Endodermal cell (in vitro differentiated cells): ENCODE measurements around the gene UBE2H. TPM values are rescaled to one million over a fixed set of nuclear protein-coding genes. Genes with fewer than 3 reads are reported as not detected.

Experiments
- DNase-seq: peaks from one replicate; pipeline ENCODE4 v3.0.0-alpha.2; 2017
- H3K27ac ChIP-seq: 2 replicates; pipeline ENCODE4 v1.5.1; 2013; ENCODE audit warnings: mild to moderate bottlenecking, low read depth, low read length, moderate library complexity
- H3K27me3 ChIP-seq: 2 replicates; pipeline ENCODE4 v1.6.1; 2013; ENCODE audit warnings: mild to moderate bottlenecking, low read length, moderate library complexity; ENCODE audit not compliant: insufficient read depth, control insufficient read depth, poor library complexity, severe bottlenecking
- H3K36me3 ChIP-seq: 2 replicates; pipeline ENCODE4 v1.7.0; 2013; ENCODE audit warnings: mild to moderate bottlenecking, low read length, moderate library complexity; ENCODE audit not compliant: control insufficient read depth, insufficient read depth
- H3K4me1 ChIP-seq: one replicate; pipeline ENCODE4 v1.7.0; 2013; ENCODE audit warnings: low read length; ENCODE audit not compliant: control insufficient read depth, insufficient read depth
- H3K4me3 ChIP-seq: 2 replicates; pipeline ENCODE4 v1.5.1; 2013; ENCODE audit warnings: mild to moderate bottlenecking, low read length, moderate library complexity
- H3K9ac ChIP-seq: 2 replicates; pipeline ENCODE4 v1.6.1; 2013; ENCODE audit warnings: mild to moderate bottlenecking, low read length, moderate library complexity; ENCODE audit not compliant: poor library complexity, severe bottlenecking; ENCODE audit errors: extremely low read depth
- H3K9me3 ChIP-seq: 2 replicates; pipeline ENCODE4 v1.6.1; 2013; ENCODE audit warnings: mild to moderate bottlenecking, low read length, moderate library complexity; ENCODE audit not compliant: control insufficient read depth
- H3K27ac Mint-ChIP-seq: 2 replicates; pipeline ENCODE4 v1.8.0; 2020; ENCODE audit warnings: mixed read lengths
- H3K27me3 Mint-ChIP-seq: 2 replicates; pipeline ENCODE4 v1.8.0; 2021; ENCODE audit warnings: mild to moderate bottlenecking, mixed read lengths; ENCODE audit not compliant: insufficient read depth
- H3K36me3 Mint-ChIP-seq: 2 replicates; pipeline ENCODE4 v1.8.0; 2020; ENCODE audit warnings: low read depth, mixed read lengths
- H3K4me1 Mint-ChIP-seq: 2 replicates; pipeline ENCODE4 v1.8.0; 2020; ENCODE audit warnings: mixed read lengths
- H3K4me3 Mint-ChIP-seq: 2 replicates; pipeline ENCODE4 v1.8.0; 2020; ENCODE audit warnings: mild to moderate bottlenecking, moderate library complexity, mixed read lengths
- H3K9me3 Mint-ChIP-seq: 2 replicates; pipeline ENCODE4 v1.8.0; 2020; ENCODE audit warnings: mild to moderate bottlenecking, mixed read lengths
- WGBS, 2 experiments: methylation state at CpG; one replicate each; pipeline versions ENCODE4 v1.1.5 to v1.1.7; 2013; ENCODE audit warnings: missing lambda C conversion rate in 2 of 2, mixed read lengths in 1 of 2; ENCODE audit not compliant: insufficient coverage in 1 of 2, insufficient read length in 1 of 2; 5-methylcytosine and 5-hydroxymethylcytosine counted together
- total RNA-seq, 2 donors: library from RNA; stranded (reverse); fragmentation: NEBNext Ultra II Directional in 1 of 2; extraction: Animal tissue kit (Norgen Biotek cat#: 25700) in 1 of 2; gene quantifications; 2 replicates in 1 of 2; 3 replicates in 1 of 2; pipeline ENCODE4 v1.2.1, GENCODE V29; 2021
- TF ChIP-seq, protein P1 (sequence below): fragments of 200-600 bp; sonication (generic); conservative IDR thresholded peaks from 2 replicates; pipeline ENCODE4 v1.5.0; 2021; ENCODE audit warnings: antibody characterized with exemption, mild to moderate bottlenecking

The UBE2H gene
- total RNA-seq, 2 donors from 2014 or later: 74.5 to 74.7 TPM

DNA sequence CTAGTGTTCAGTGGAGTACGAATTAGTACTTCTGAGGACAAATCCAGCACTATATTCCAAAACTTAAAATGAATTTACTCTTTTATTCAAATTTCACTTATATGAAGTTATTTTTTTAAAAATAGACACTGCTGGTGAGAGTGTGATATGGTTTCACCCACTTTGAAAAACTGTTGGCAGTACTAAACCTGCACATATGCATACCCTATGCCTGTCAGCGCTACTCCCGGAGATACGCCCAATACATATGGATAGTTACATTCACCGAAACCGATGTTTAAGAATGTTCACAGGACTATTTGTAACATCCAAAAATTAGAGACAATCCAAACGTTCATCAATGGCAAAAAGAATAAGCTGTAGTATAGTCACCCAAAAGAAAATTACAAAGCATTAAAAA lies 69.6 kb downstream of the UBE2H start:
- no peaks in the 10 kb centered on the region for H3K4me1 ChIP-seq
- no peaks in the 10 kb centered on the region for H3K9me3 ChIP-seq
- Mint-ChIP-seq H3K4me3 (no peak overlapping the region), H3K36me3 (peaks cover 29% of the 10 kb centered on the region), H3K27me3 (no peaks in the 10 kb centered on the region), H3K4me1 (peaks cover 24% of the 10 kb centered on the region), H3K9me3 (no peaks in the 10 kb centered on the region), H3K27ac (no peak overlapping the region)
- H3K4me3 ChIP-seq: no peak overlapping the region
- 93 to 94% methylated on average over 5 to 7 of the region's 7 CpGs for WGBS, 2 experiments
- DNase-seq: no peak
- H3K27me3 ChIP-seq: no peaks in the 10 kb centered on the region
- peaks cover 28% of the 10 kb centered on the region for H3K36me3 ChIP-seq
- TF ChIP-seq, protein P1, sequence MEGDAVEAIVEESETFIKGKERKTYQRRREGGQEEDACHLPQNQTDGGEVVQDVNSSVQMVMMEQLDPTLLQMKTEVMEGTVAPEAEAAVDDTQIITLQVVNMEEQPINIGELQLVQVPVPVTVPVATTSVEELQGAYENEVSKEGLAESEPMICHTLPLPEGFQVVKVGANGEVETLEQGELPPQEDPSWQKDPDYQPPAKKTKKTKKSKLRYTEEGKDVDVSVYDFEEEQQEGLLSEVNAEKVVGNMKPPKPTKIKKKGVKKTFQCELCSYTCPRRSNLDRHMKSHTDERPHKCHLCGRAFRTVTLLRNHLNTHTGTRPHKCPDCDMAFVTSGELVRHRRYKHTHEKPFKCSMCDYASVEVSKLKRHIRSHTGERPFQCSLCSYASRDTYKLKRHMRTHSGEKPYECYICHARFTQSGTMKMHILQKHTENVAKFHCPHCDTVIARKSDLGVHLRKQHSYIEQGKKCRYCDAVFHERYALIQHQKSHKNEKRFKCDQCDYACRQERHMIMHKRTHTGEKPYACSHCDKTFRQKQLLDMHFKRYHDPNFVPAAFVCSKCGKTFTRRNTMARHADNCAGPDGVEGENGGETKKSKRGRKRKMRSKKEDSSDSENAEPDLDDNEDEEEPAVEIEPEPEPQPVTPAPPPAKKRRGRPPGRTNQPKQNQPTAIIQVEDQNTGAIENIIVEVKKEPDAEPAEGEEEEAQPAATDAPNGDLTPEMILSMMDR: no peak
- no peak overlapping the region for H3K9ac ChIP-seq
- no peak overlapping the region for H3K27ac ChIP-seq

DNA sequence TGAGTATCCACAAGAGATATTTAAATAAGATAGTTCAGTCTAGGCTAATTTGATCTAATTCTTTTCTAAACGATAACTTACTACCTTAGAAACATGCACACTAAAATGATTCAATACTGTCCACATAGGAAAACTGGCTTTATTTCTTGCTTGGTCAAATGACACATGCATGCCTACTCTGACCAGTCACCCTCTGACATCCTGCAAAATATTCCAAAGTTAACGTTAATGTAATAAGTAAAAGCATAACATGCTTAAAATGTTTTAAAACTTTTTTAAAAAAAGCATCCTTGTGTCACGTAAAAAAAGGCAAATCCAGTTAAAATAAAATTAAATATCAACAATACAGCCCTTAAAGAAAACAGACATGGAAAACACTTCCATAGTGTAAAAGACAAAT lies 70.2 kb downstream of the UBE2H start:
- Mint-ChIP-seq H3K4me1 (peaks cover 28% of the 10 kb centered on the region), H3K4me3 (no peak overlapping the region), H3K36me3 (peaks cover 33% of the 10 kb centered on the region), H3K27me3 (no peaks in the 10 kb centered on the region), H3K27ac (no peak overlapping the region), H3K9me3 (no peaks in the 10 kb centered on the region)
- H3K4me1 ChIP-seq: no peaks in the 10 kb centered on the region
- H3K36me3 ChIP-seq: peaks cover 34% of the 10 kb centered on the region
- TF ChIP-seq, protein P1: no peak
- H3K9ac ChIP-seq: no peak overlapping the region
- no peaks in the 10 kb centered on the region for H3K27me3 ChIP-seq
- H3K27ac ChIP-seq: no peak overlapping the region
- H3K4me3 ChIP-seq: no peak overlapping the region
- H3K9me3 ChIP-seq: no peaks in the 10 kb centered on the region
- no peak for DNase-seq
- 96% methylated on average over 2 of the region's 3 CpGs; no CpG with 5 or more reads in 1 of the 2 experiments for WGBS, 2 experiments

DNA sequence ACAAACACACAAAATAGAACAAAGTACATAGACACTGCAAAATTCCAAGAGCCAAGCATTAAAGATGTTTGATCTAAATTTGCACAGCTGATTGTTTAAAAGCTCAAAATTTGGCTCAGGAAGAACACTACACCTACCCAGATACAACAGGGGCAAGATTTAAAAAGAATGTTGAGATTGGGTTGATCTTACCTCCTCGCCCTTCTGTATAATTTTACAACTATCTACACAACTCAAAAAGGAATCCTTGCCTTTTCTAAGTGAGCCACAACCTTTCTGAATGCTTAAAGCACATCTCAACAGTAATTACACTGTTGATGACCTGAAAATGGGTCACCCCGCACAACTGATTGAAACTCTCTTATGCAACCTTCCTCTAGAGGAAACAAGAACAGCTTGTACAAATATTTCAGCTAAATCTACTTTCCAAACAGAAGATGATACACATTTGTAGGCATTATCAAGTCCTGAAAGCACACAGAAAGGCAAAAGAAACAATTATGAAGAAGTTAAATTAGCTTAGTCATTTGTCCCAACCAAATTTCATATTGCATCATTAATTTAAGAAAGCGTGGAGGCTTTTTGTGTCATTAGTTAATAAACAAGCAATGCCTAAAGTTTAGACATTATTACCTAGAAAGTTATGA lies 75.5 kb downstream of the UBE2H start:
- no peak overlapping the region for H3K27ac ChIP-seq
- H3K9ac ChIP-seq: no peak overlapping the region
- H3K9me3 Mint-ChIP-seq: no peaks in the 10 kb centered on the region
- H3K9me3 ChIP-seq: no peaks in the 10 kb centered on the region
- no peak overlapping the region for H3K27ac Mint-ChIP-seq
- TF ChIP-seq, protein P1: no peak
- no peaks in the 10 kb centered on the region for H3K27me3 ChIP-seq
- H3K4me3 ChIP-seq: no peak overlapping the region
- peaks cover 34% of the 10 kb centered on the region for H3K36me3 ChIP-seq
- WGBS, 2 experiments: 92 to 100% methylated on average over 1 to 2 of the region's 3 CpGs
- peaks cover 45% of the 10 kb centered on the region for H3K4me1 Mint-ChIP-seq
- no peak for DNase-seq
- H3K27me3 Mint-ChIP-seq: no peaks in the 10 kb centered on the region
- peaks cover 32% of the 10 kb centered on the region for H3K36me3 Mint-ChIP-seq
- H3K4me3 Mint-ChIP-seq: no peak overlapping the region
- H3K4me1 ChIP-seq: peaks cover 9% of the 10 kb centered on the region
